Muscle layer of colon (tissue), 2 donors: ENCODE data around the gene FRAS1.

ENCODE experiments used
- H3K27ac ChIP-seq: one replicate; pipeline ENCODE4 v1.7.0; 2013; ENCODE audit warnings: low read depth, mild to moderate bottlenecking, low read length, moderate library complexity
- H3K27me3 ChIP-seq, 2 donors: one replicate each; pipeline ENCODE4 v1.7.0; 2013; ENCODE audit warnings: low read length in 2 of 2, mild to moderate bottlenecking in 2 of 2; ENCODE audit not compliant: insufficient read depth in 2 of 2, control insufficient read depth in 1 of 2
- H3K36me3 ChIP-seq: one replicate; pipeline ENCODE4 v1.7.0; 2013; ENCODE audit warnings: mild to moderate bottlenecking, low read length; ENCODE audit not compliant: insufficient read depth
- H3K4me1 ChIP-seq: one replicate; pipeline ENCODE4 v1.7.0; 2013; ENCODE audit warnings: mild to moderate bottlenecking, low read length; ENCODE audit not compliant: insufficient read depth
- H3K4me3 ChIP-seq, 2 donors: one replicate each; pipeline ENCODE4 v1.7.0; 2013; ENCODE audit warnings: low read length in 2 of 2, low read depth in 1 of 2, mild to moderate bottlenecking in 1 of 2, moderate library complexity in 1 of 2
- H3K9ac ChIP-seq: one replicate; pipeline ENCODE4 v1.7.0; 2013; ENCODE audit warnings: low read length
- H3K9me3 ChIP-seq: one replicate; pipeline ENCODE4 v1.7.0; 2013; ENCODE audit warnings: mild to moderate bottlenecking, low read length
- donor health status: abdominal sarcoma.
- donor health status: Adenocarcinoma of cecum.

Gene FRAS1

GRCh38 chr4:78551420-78552351 lies 494.6 kb downstream of the FRAS1 start, which contains the start of gene ANXA3:
ANXA3 (plus strand) TSS chr4:78551770; CDS start chr4:78554474, 2,704 bp downstream.
- peaks cover 4% of the 10 kb centered on the region for H3K4me1 ChIP-seq
- H3K27me3 ChIP-seq = no peaks in the 10 kb centered on the region
- H3K9ac ChIP-seq = no peak within 1 kb of the TSS
- peak within 1 kb of the TSS; percentile 68 for H3K27ac ChIP-seq
- no peaks in the 10 kb centered on the region for H3K36me3 ChIP-seq
- H3K4me3 ChIP-seq = peak within 1 kb of the TSS; percentile 65 to 88
- H3K9me3 ChIP-seq = no peaks in the 10 kb centered on the region

GRCh38 chr4:78552389-78553042 lies 495.4 kb downstream of the FRAS1 start:
- Histone ChIP-seq H3K4me1 (peaks cover 4% of the 10 kb centered on the region), H3K9ac (no peak overlapping the region), H3K27me3 (no peaks in the 10 kb centered on the region), H3K27ac (peak overlapping the region; percentile 68), H3K4me3 (peak overlapping the region in 1 of 2 donors; percentile 88), H3K9me3 (no peaks in the 10 kb centered on the region), H3K36me3 (no peaks in the 10 kb centered on the region)

- Histone ChIP-seq H3K9me3 (no peaks in the 10 kb centered on the region), H3K4me1 (peaks cover 4% of the 10 kb centered on the region), H3K27me3 (no peaks in the 10 kb centered on the region), H3K9ac (no peak overlapping the region), H3K36me3 (no peaks in the 10 kb centered on the region), H3K4me3 (peak overlapping the region in 1 of 2 donors; percentile 88), H3K27ac (peak overlapping the region; percentile 68)
Observed at GRCh38 chr4:78553043-78553396, 495.9 kb downstream of the FRAS1 start.

- Histone ChIP-seq H3K27me3 (no peaks in the 10 kb centered on the region), H3K4me3 (no peak overlapping the region), H3K36me3 (no peaks in the 10 kb centered on the region), H3K27ac (no peak overlapping the region), H3K9me3 (no peaks in the 10 kb centered on the region), H3K9ac (no peak overlapping the region), H3K4me1 (peaks cover 4% of the 10 kb centered on the region)
Observed at GRCh38 chr4:78553529-78554060, 496.5 kb downstream of the FRAS1 start.

- Histone ChIP-seq H3K36me3 (no peaks in the 10 kb centered on the region), H3K27ac (no peak overlapping the region), H3K9me3 (no peaks in the 10 kb centered on the region), H3K9ac (no peak overlapping the region), H3K4me3 (no peak overlapping the region), H3K4me1 (peaks cover 13% of the 10 kb centered on the region), H3K27me3 (no peaks in the 10 kb centered on the region)
Observed at GRCh38 chr4:78556665-78557064, 499.5 kb downstream of the FRAS1 start.

- H3K27ac ChIP-seq = no peak overlapping the region
- no peak overlapping the region for H3K4me3 ChIP-seq
- H3K9me3 ChIP-seq = no peaks in the 10 kb centered on the region
- H3K4me1 ChIP-seq = peaks cover 18% of the 10 kb centered on the region
- no peaks in the 10 kb centered on the region for H3K36me3 ChIP-seq
- no peak overlapping the region for H3K9ac ChIP-seq
- H3K27me3 ChIP-seq = no peaks in the 10 kb centered on the region
Observed at GRCh38 chr4:78557841-78558240, 500.7 kb downstream of the FRAS1 start.

- no peaks in the 10 kb centered on the region for H3K9me3 ChIP-seq
- H3K36me3 ChIP-seq = no peaks in the 10 kb centered on the region
- H3K4me1 ChIP-seq = peaks cover 18% of the 10 kb centered on the region
- H3K27me3 ChIP-seq = no peaks in the 10 kb centered on the region
- H3K9ac ChIP-seq = no peak overlapping the region
- H3K4me3 ChIP-seq = no peak overlapping the region
- H3K27ac ChIP-seq = no peak overlapping the region
Observed at GRCh38 chr4:78558410-78558809, 501.3 kb downstream of the FRAS1 start.

GRCh38 chr4:78560296-78560963 lies 503.3 kb downstream of the FRAS1 start:
- Histone ChIP-seq H3K27ac (no peak overlapping the region), H3K4me1 (peaks cover 18% of the 10 kb centered on the region), H3K9ac (no peak overlapping the region), H3K4me3 (no peak overlapping the region), H3K36me3 (no peaks in the 10 kb centered on the region), H3K27me3 (no peaks in the 10 kb centered on the region), H3K9me3 (no peaks in the 10 kb centered on the region)

GRCh38 chr4:78561677-78562076 lies 504.6 kb downstream of the FRAS1 start:
- Histone ChIP-seq H3K9me3 (no peaks in the 10 kb centered on the region), H3K4me1 (peaks cover 18% of the 10 kb centered on the region), H3K27ac (peak overlapping the region; percentile 29), H3K27me3 (no peaks in the 10 kb centered on the region), H3K36me3 (no peaks in the 10 kb centered on the region), H3K9ac (no peak overlapping the region), H3K4me3 (no peak overlapping the region)

- Histone ChIP-seq H3K27me3 (no peaks in the 10 kb centered on the region), H3K4me3 (no peak overlapping the region), H3K36me3 (no peaks in the 10 kb centered on the region), H3K4me1 (peaks cover 18% of the 10 kb centered on the region), H3K27ac (no peak overlapping the region), H3K9ac (no peak overlapping the region), H3K9me3 (no peaks in the 10 kb centered on the region)
Observed at GRCh38 chr4:78562687-78563086, 505.6 kb downstream of the FRAS1 start.

- Histone ChIP-seq H3K4me1 (peaks cover 16% of the 10 kb centered on the region), H3K27me3 (no peaks in the 10 kb centered on the region), H3K4me3 (no peak overlapping the region), H3K36me3 (no peaks in the 10 kb centered on the region), H3K9me3 (no peaks in the 10 kb centered on the region), H3K9ac (no peak overlapping the region), H3K27ac (no peak overlapping the region)
Observed at GRCh38 chr4:78565971-78566372, 508.8 kb downstream of the FRAS1 start.
